Measurements from ENCODE around the gene HELZ.
A peak's percentile ranks its signal among the peaks of the same experiment; 100 is the strongest.

HELZ gene

DNA sequence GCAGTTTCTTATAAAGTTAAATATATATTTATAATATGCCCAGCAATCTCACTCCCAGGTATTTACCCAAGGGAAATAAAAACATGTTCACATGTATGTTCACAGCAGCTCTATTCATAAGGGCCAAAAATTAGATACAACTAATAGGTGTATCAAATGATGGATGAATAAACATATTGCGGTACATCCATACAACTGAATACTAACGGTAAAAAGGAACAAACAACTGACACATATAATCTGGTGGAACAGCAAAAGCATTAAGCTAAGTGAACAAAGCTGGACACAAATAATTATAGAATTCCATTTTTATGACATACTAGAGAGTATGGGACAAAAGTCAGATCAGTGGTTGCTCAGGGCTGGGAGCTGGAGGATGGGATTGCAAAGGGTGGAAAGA is 125.9 kb downstream of the HELZ start:
- CTCF ChIA-PET = interaction anchor here (0.6 to 0.8 kb wide), 2 partner anchors 17 to 1968 kb away, joined by 3 to 5 read pairs; no protein-coding TSS in a partner anchor
- no peak for DNase-seq (ENCODE audit: low spot score)
- POLR2A ChIA-PET (ENCODE audit: low non-redundant PET) = no interaction called here
- H3K27ac ChIP-seq = no peak overlapping the region
- TF ChIP-seq, protein P1, sequence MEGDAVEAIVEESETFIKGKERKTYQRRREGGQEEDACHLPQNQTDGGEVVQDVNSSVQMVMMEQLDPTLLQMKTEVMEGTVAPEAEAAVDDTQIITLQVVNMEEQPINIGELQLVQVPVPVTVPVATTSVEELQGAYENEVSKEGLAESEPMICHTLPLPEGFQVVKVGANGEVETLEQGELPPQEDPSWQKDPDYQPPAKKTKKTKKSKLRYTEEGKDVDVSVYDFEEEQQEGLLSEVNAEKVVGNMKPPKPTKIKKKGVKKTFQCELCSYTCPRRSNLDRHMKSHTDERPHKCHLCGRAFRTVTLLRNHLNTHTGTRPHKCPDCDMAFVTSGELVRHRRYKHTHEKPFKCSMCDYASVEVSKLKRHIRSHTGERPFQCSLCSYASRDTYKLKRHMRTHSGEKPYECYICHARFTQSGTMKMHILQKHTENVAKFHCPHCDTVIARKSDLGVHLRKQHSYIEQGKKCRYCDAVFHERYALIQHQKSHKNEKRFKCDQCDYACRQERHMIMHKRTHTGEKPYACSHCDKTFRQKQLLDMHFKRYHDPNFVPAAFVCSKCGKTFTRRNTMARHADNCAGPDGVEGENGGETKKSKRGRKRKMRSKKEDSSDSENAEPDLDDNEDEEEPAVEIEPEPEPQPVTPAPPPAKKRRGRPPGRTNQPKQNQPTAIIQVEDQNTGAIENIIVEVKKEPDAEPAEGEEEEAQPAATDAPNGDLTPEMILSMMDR (conservative IDR thresholded peaks at IDR 0.05; ENCODE audit: low read depth) = no peak

DNA sequence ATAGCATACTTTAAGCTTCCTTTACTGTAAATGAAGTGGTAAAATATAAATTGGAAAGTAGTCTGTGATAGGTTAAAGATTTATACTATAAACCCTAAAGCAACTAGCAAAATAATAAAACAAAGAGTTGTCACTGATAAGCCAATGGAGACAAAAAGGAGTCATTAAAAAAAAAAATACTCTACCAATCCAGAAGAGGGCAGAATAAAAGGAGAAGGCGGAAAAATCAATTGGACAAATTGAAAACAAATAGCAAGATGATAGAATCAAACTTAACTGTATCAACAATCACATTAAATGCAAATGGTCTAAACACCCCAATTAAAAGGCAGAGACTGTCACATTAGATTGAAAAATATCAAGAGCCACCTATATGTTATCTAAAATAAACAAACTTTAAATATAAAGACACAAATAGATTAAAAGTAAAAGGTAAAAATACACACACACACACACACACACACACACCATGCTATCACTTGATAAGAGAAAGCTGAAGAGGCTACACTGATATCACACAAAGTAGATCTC is 128.9 kb downstream of the HELZ start:
- POLR2A ChIA-PET (ENCODE audit: low non-redundant PET) = no interaction called here

GRCh38 chr17:67115401-67115800 is 129.6 kb downstream of the HELZ start:
- ChIA-PET POLR2A (ENCODE audit: low non-redundant PET) (no interaction called here), CTCF (interaction anchor here (0.6 kb wide), 1 partner anchor 49 kb away, joined by 4 read pairs; no protein-coding TSS in a partner anchor)
- DNase-seq (ENCODE audit: low spot score) = no peak
- H3K27ac ChIP-seq = no peak overlapping the region
- TF ChIP-seq, protein P1 (conservative IDR thresholded peaks at IDR 0.05; ENCODE audit: low read depth) = no peak

More for the DNA sequence above, 128.9 kb downstream of the HELZ start:
- no peak overlapping the region for H3K27ac ChIP-seq
- no peak for DNase-seq (ENCODE audit: low spot score)
- CTCF ChIA-PET = interaction anchor here (0.6 to 1.1 kb wide), 3 partner anchors 11 to 907 kb away, joined by 3 to 4 read pairs (median 3); no protein-coding TSS in a partner anchor
- TF ChIP-seq, protein P1 (conservative IDR thresholded peaks at IDR 0.05; ENCODE audit: low read depth) = peak; percentile 16; the same call in 1 of the 2 replicates

DNA sequence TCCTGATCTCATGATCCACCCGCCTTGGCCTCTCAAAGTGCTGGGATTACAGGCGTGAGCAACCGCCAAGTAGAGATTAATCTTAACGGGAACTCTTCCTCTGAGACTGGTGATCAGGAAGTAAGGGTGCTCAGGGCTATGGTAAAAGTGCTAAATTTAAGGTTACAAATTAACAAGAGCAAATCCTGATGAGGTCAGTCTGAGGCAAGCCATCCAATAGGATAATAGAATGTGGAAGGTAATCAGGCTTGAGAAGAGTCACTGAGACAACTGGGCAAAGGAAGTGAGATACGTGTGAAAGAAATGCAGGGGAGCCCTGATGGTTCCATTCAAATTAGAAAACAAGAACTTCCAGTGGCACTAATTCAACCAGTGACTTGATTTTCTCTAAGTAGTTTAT is 131.5 kb downstream of the HELZ start:
- DNase-seq (ENCODE audit: low spot score) = no peak
- H3K27ac ChIP-seq = no peak overlapping the region
- ChIA-PET CTCF (interaction anchor here (0.7 kb wide), 1 partner anchor 22 kb away, joined by 3 read pairs; no protein-coding TSS in a partner anchor), POLR2A (ENCODE audit: low non-redundant PET) (no interaction called here)
- TF ChIP-seq, protein P1 (conservative IDR thresholded peaks at IDR 0.05; ENCODE audit: low read depth) = no peak

DNA sequence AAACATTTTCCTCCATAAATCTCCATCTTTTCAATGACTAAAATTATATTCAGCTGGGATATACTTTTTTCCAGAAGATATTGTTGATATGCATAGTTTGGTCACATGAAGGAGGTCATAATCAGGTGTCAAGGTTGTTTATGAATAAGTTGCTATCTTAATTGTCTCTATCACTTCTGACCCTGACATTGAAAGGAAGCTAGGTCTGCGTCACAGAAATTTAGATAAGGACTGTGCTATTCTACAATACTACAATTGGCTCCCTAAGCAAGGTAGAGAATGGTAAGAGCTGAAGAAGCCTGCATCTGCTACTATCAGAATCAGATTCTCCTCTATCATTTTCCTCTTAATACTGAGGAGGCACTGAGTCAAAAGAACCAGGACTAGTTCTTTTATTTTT is 133.2 kb downstream of the HELZ start:
- POLR2A ChIA-PET (ENCODE audit: low non-redundant PET) = no interaction called here
- CTCF ChIA-PET = no interaction called here

DNA sequence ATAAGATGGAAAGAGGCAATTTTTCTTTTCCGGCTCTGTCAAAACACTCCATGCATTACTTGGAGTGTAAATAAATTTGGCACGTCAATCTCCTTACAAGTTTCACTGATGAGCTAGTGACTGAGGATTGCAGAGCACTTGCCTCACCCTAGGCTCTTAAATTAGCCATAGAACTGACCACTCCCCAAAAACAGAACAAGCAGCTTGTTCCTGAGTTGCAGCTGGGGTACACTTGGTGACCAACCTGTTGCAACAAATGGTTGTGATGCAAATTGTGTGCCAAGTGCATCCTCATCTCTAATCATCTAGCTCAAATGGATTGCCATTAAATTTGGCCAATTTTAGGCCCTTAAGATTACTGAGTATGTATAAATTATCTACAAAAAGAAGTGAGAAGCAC is 133.7 kb downstream of the HELZ start:
- no peak overlapping the region for H3K27ac ChIP-seq
- CTCF ChIA-PET = no interaction called here
- TF ChIP-seq, protein P1 (conservative IDR thresholded peaks at IDR 0.05; ENCODE audit: low read depth) = no peak
- no peak for DNase-seq (ENCODE audit: low spot score)
- POLR2A ChIA-PET (ENCODE audit: low non-redundant PET) = no interaction called here

More for the DNA sequence above, 133.2 kb downstream of the HELZ start:
- H3K27ac ChIP-seq = no peak overlapping the region
- DNase-seq (ENCODE audit: low spot score) = no peak
- TF ChIP-seq, protein P1 (conservative IDR thresholded peaks at IDR 0.05; ENCODE audit: low read depth) = no peak
